Adipocyte (in vitro differentiated cells): ENCODE data around the gene MTUS2.

Experiments used
- DNase-seq: peaks from one replicate; pipeline ENCODE4 v3.0.0-alpha.2; 2015; ENCODE audit warnings: low read depth
- H3K27me3 ChIP-seq: replicated peaks from 2 replicates; pipeline ENCODE4 v1.7.0; 2013; ENCODE audit warnings: mild to moderate bottlenecking, low read length, moderate library complexity; ENCODE audit not compliant: control insufficient read depth, insufficient read depth
- H3K36me3 ChIP-seq: 2 replicates; pipeline ENCODE4 v1.7.0; 2013; ENCODE audit warnings: low read length, mild to moderate bottlenecking, moderate library complexity; ENCODE audit not compliant: control insufficient read depth, insufficient read depth, severe bottlenecking
- H3K4me1 ChIP-seq: 2 replicates; pipeline ENCODE4 v1.7.0; 2013; ENCODE audit warnings: mild to moderate bottlenecking, low read length, moderate library complexity; ENCODE audit not compliant: control insufficient read depth, insufficient read depth
- H3K4me3 ChIP-seq: 2 replicates; pipeline ENCODE4 v1.7.0; 2013; ENCODE audit warnings: mild to moderate bottlenecking, low read length, moderate library complexity
- H3K9ac ChIP-seq: 2 replicates; pipeline ENCODE4 v1.7.0; 2013; ENCODE audit warnings: mild to moderate bottlenecking, low read length, moderate library complexity
- H3K9me3 ChIP-seq: 2 replicates; pipeline ENCODE4 v1.7.0; 2013; ENCODE audit warnings: mild to moderate bottlenecking, low read length, moderate library complexity; ENCODE audit not compliant: control insufficient read depth

The MTUS2 gene

DNA sequence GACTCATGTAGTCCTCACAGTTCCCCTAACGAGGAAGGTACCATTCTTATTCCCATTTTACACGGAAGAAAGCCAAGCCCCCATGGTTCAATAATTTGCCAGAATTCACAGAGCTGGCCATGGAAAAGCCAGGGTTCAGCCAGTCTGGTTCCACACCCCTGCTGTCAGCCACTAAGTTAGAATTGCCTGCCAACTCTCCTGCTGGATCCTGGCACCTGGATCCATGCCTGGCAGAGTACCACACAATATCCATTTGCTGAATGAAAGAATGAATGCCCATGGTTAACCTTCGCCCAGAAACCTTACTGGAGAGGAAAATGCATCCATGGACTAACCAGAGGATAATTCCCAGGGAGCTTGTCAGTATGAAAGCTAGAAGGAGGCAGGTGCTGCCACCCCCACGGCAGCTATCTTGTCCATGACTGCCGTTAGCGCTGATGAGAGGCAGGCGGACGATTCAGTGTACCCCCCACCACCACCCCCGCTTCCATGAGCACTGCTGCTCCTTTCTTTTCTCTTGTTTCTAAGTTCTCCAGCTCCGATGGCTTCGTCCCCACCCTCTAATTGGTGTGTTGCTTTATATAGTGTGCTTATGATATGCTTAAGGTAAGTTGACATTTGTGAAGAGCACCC, 660.9 kb downstream of the MTUS2 start:
- no peak overlapping the region for H3K4me3 ChIP-seq
- H3K27me3 ChIP-seq: peaks cover 10% of the 10 kb centered on the region
- H3K36me3 ChIP-seq: no peaks in the 10 kb centered on the region
- DNase-seq: no peak
- H3K4me1 ChIP-seq: no peaks in the 10 kb centered on the region
- no peaks in the 10 kb centered on the region for H3K9me3 ChIP-seq
- no peak overlapping the region for H3K9ac ChIP-seq

DNA sequence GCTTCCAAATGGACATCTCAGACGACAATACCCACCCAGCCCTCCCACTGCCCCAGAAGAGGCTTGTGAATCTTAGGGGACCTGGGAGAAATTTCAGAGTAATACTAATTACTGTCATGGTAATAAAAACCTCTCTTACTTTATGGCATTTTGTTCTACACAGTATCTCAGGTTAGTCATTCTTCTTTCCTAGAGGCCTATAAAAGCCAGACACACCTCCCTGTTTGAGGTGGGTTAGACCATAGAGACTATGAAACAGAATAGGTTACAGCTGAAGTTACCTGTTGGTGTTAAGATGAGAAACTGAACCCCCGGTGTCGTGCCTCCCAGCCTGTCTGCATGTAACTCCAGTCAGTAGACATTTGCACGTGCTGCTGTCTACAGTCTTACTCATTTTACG, 661.5 kb downstream of the MTUS2 start:
- Histone ChIP-seq H3K36me3 (no peaks in the 10 kb centered on the region), H3K27me3 (peaks cover 10% of the 10 kb centered on the region), H3K4me3 (no peak overlapping the region), H3K9ac (no peak overlapping the region), H3K9me3 (no peaks in the 10 kb centered on the region), H3K4me1 (no peaks in the 10 kb centered on the region)
- no peak for DNase-seq

DNA sequence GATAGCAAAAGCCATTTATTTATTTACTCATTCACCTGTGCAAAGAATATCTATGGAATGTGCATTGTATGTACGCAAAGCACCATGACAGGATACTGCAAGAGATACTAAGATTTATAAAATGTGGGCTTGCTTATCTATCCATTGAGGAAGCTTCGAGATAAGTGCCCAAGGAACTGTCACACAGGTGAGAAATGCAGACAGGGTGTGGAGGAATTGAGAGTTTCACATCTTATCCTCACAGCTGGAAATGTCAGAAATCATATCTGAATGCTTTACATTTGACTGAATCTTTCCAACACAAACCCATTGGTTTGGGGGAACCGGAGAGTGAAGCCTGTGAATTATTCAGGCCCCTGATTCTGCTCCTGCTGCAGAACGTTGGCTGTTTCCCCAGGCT, 662.4 kb downstream of the MTUS2 start:
- Histone ChIP-seq H3K36me3 (no peaks in the 10 kb centered on the region), H3K4me3 (no peak overlapping the region), H3K9ac (no peak overlapping the region), H3K4me1 (no peaks in the 10 kb centered on the region), H3K27me3 (peaks cover 10% of the 10 kb centered on the region), H3K9me3 (no peaks in the 10 kb centered on the region)
- no peak for DNase-seq

DNA sequence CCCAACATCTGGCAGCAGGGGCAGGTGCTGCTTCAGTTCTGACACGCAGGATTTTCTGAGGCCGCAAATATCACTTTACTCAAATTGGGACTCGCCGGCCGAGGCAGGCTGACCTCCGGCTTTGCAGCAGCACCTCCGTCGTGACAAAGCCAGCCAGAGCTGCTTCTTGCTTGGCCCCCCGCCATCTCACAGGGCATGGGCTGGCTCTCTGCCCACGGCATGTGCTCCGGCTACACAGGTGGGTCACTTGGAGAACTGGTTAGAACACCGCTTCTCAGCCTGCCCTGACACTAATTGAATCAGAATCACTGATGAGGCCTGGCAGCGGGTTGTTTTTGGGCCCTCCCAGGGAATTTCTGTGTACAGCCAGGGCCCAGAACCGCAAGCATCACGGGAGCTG, 663.1 kb downstream of the MTUS2 start:
- Histone ChIP-seq H3K27me3 (peaks cover 17% of the 10 kb centered on the region), H3K4me1 (no peaks in the 10 kb centered on the region)
- DNase-seq: no peak

DNA sequence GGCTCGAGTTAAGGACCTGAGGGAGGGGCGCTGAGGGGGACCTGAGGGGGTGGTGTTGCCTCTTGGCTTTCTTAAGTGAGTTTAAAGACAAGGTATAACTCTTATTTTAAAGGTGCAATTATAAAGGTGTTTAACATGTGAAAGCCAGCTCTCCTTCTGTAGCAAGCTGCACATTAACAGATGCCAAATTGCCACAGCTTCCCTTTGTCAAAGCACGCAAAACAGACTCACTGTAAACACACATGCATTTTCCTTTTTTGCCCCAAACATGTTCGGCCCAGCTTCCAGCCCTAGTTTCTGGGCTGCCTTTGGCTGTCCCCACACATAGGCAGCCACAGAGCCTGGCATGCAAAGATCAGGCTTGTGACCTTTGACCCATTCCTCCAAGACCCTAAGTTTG, 663.5 kb downstream of the MTUS2 start:
- no peak overlapping the region for H3K9ac ChIP-seq
- no peak for DNase-seq
- H3K4me1 ChIP-seq: no peaks in the 10 kb centered on the region
- H3K4me3 ChIP-seq: no peak overlapping the region
- no peaks in the 10 kb centered on the region for H3K36me3 ChIP-seq
- no peaks in the 10 kb centered on the region for H3K9me3 ChIP-seq
- peaks cover 18% of the 10 kb centered on the region for H3K27me3 ChIP-seq

More for the DNA sequence above, 663.1 kb downstream of the MTUS2 start:
- no peak overlapping the region for H3K9ac ChIP-seq
- no peaks in the 10 kb centered on the region for H3K36me3 ChIP-seq
- H3K4me3 ChIP-seq: no peak overlapping the region
- no peaks in the 10 kb centered on the region for H3K9me3 ChIP-seq

DNA sequence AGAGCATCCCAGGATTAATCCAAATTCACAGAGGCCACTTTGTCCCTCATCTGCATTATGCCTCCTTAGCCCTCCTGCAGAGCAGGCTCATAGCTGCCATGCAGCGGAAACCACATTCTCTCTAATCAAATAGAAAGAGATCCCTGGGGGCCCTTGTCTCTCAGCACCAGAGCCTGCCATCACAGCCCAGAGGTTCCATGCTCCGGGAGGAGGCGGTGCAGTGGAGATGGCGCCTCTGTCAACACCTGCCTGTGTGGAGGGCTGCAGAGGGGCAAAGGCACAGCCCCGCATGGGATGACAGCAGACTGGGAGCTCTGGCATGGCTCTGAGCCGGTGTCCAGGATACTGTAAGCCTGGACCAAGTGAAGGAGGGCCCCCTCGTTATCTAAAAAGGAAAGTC, 664.1 kb downstream of the MTUS2 start:
- no peaks in the 10 kb centered on the region for H3K9me3 ChIP-seq
- H3K4me1 ChIP-seq: no peaks in the 10 kb centered on the region
- H3K36me3 ChIP-seq: no peaks in the 10 kb centered on the region
- no peak for DNase-seq
- no peak overlapping the region for H3K4me3 ChIP-seq
- no peak overlapping the region for H3K9ac ChIP-seq
- peaks cover 20% of the 10 kb centered on the region for H3K27me3 ChIP-seq

DNA sequence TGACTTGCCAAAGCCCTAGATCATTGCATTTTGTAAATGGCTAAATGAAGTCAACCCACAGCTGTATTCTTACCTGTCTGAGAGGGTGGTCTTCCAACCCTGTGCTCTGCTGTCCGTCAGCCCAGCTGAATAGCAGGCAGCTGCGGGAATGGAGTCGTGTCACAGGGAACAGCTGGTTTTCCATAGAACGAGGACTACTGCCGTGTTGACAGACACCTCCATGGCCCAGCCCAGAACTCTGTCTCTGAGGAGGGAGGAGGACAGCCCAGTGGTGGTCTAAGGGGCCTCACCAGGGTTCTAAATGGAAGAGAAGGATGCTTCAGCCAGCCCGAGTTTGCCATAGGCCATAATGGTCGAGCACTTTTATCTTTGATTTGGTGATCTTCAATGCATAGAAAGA, 664.7 kb downstream of the MTUS2 start:
- Histone ChIP-seq H3K4me1 (no peaks in the 10 kb centered on the region), H3K4me3 (no peak overlapping the region), H3K36me3 (no peaks in the 10 kb centered on the region), H3K9me3 (no peaks in the 10 kb centered on the region), H3K27me3 (peaks cover 20% of the 10 kb centered on the region), H3K9ac (no peak overlapping the region)
- DNase-seq: no peak

DNA sequence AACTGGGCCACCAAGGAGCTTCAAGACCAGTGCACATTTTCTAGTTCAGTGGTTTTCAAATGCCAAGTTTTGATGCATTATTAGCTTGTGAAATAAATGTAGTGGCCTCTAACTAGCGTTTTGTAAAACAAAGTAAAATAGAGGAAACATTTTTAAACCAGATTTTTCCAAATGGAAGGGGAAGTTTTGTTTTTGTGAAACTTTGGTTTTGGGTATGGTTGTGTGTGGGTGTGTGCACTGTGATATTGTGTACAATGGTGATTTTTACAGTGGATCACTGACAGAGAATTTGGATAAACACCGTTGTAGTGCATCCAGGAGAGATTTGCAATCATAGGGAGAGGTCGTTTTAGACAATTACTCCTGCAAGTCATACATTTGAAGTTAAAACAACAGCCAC, 666.4 kb downstream of the MTUS2 start:
- H3K36me3 ChIP-seq: no peaks in the 10 kb centered on the region
- H3K9ac ChIP-seq: no peak overlapping the region
- H3K4me3 ChIP-seq: no peak overlapping the region
- DNase-seq: no peak
- no peaks in the 10 kb centered on the region for H3K4me1 ChIP-seq
- H3K9me3 ChIP-seq: no peaks in the 10 kb centered on the region
- H3K27me3 ChIP-seq: peaks cover 16% of the 10 kb centered on the region

DNA sequence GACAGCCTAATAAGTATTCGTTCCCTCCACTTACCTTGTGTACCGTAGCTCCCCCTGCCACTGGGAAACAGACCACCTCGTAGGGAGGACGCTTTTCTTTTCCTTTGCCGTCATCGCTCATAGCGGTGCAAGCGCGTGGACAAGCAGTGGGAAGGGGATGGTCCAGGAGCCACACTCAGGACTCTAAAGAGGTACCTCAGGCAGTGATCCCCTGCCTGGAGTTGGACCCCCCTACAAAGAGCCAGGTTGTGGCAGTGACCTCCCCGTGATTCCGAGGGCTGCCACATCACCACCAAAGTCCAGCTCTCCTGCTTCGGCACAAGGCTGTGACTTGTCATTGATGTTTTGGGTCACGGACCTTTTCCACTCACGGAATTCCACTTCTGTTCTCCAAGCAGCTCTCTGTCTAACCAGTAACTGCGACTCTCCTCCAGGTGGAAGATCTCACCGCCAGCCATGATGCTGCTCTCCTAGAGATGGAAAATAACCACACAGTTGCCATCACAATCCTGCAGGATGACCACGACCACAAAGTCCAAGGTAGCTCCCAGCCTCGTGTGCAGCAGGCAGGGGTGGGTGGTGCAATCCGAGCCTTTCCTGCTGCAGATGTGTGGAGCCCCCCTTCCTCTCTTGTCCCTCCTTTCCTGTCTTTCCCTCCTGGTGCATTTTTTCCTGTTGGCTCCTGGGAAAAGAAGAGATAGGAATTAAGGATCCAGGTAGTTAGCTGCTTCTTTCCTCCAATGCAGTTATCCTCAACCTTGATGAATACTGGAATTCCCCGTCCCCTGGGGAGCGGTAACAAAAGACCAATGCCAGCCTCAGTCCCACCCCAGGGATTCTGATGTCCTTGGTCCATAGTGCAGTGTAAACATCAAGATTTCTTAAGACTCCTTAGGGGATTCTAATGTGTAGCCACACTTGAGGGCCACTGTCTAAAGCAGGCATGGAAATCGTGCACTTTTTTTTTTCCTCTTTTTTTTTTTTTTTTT, 667.6 kb downstream of the MTUS2 start:
- H3K4me1 ChIP-seq: no peaks in the 10 kb centered on the region
- H3K27me3 ChIP-seq: peaks cover 16% of the 10 kb centered on the region
- H3K9ac ChIP-seq: no peak overlapping the region
- H3K4me3 ChIP-seq: no peak overlapping the region
- H3K9me3 ChIP-seq: no peaks in the 10 kb centered on the region
- no peak for DNase-seq
- no peaks in the 10 kb centered on the region for H3K36me3 ChIP-seq

DNA sequence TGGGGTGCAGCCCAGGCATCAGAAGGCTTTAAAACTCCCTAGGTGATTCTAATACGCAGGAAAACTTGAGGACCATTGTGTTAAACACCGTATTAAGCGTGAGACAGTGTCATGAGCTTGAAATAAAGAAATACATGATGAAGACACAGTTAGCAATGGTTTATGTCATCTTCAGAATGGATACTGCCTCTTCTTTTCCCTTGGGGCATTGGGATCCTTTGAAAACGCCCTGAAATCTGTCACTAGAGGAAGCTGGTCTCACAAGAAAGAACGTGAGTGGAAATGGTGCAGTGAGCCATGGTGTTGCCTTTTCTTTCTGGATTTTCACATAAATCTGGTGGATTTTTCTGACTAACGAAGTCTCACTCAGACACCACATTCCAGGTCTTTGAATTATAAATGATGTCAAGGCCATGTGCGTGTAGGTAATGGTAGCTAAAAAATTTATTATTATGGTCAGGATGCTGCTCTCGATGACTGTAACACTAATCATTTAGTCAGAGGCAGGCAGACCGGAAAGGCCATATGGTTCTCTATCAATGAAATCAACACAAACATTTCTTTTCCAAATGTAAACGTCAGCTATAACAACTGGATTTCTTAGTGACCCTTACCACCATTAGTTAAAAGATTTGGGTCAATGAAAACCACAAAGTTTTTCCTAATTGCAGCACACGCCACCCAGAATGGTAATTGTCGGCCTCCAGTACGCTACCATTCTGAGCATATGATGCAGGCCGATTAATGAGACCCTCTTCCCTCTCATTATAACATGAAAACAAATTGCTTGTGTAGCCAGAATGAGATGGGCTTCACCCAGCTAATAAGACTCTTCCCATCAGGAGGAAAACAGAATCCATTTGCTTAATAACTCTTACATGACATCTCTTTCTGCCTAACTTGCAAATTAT, 669.8 kb downstream of the MTUS2 start:
- DNase-seq: no peak
- Histone ChIP-seq H3K4me3 (no peak overlapping the region), H3K4me1 (no peaks in the 10 kb centered on the region), H3K9ac (no peak overlapping the region), H3K9me3 (no peaks in the 10 kb centered on the region), H3K27me3 (peaks cover 13% of the 10 kb centered on the region), H3K36me3 (no peaks in the 10 kb centered on the region)

DNA sequence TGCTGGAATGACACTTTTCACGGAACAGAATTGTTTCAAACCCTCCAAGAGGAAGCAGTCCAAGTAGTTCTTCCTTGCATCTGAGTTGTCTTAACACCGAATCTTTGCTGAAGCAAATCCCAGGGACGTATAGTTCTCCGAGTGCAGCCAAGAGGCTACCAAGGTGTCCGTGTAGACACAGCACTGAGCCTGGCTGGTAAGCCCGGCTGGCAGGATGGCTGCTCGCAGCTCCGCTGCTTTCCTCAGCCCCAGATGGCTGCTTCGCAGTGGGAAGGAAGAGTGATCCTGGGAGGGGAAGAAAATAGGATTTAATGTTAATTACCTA, 670.4 kb downstream of the MTUS2 start:
- H3K9ac ChIP-seq: no peak overlapping the region
- DNase-seq: no peak
- H3K9me3 ChIP-seq: no peaks in the 10 kb centered on the region
- no peaks in the 10 kb centered on the region for H3K4me1 ChIP-seq
- no peaks in the 10 kb centered on the region for H3K36me3 ChIP-seq
- no peak overlapping the region for H3K4me3 ChIP-seq
- H3K27me3 ChIP-seq: peaks cover 9% of the 10 kb centered on the region
